ENCODE results near the gene WFS1.

Gene WFS1

GRCh38 chr4:6279582-6280289, 10.1 kb downstream of the WFS1 start:
- no peak overlapping the region for H3K4me3 ChIP-seq (ENCODE audit: low read length)
- TF ChIP-seq CTCF (conservative IDR thresholded peaks at IDR 0.05; ENCODE audit: low read depth, low read length) = no peak
- no peak for DNase-seq (ENCODE audit: low read depth)

- TF ChIP-seq CTCF (conservative IDR thresholded peaks at IDR 0.05; ENCODE audit: low read depth, low read length) = no peak
- no peak for DNase-seq (ENCODE audit: low read depth)
- H3K4me3 ChIP-seq (ENCODE audit: low read length) = no peak overlapping the region
These were observed 10.8 kb downstream of the WFS1 start for GRCh38 chr4:6280365-6280996.

GRCh38 chr4:6281436-6282313, 12.0 kb downstream of the WFS1 start:
- H3K4me3 ChIP-seq (ENCODE audit: low read length) = no peak overlapping the region
- no peak for DNase-seq (ENCODE audit: low read depth)
- no peak for TF ChIP-seq CTCF (conservative IDR thresholded peaks at IDR 0.05; ENCODE audit: low read depth, low read length)

GRCh38 chr4:6282314-6282771, 12.7 kb downstream of the WFS1 start:
- TF ChIP-seq CTCF (conservative IDR thresholded peaks at IDR 0.05; ENCODE audit: low read depth, low read length) = no peak
- no peak overlapping the region for H3K4me3 ChIP-seq (ENCODE audit: low read length)
- DNase-seq (ENCODE audit: low read depth) = no peak

- H3K4me3 ChIP-seq (ENCODE audit: low read length) = no peak overlapping the region
- no peak for DNase-seq (ENCODE audit: low read depth)
- TF ChIP-seq CTCF (conservative IDR thresholded peaks at IDR 0.05; ENCODE audit: low read depth, low read length) = no peak
These were observed 13.6 kb downstream of the WFS1 start for GRCh38 chr4:6283282-6283681.

GRCh38 chr4:6287017-6287788, 17.6 kb downstream of the WFS1 start:
- DNase-seq (ENCODE audit: low read depth) = no peak
- TF ChIP-seq CTCF (conservative IDR thresholded peaks at IDR 0.05; ENCODE audit: low read depth, low read length) = no peak

More at GRCh38 chr4:6287017-6287788, 17.6 kb downstream of the WFS1 start:
- H3K4me3 ChIP-seq (ENCODE audit: low read length) = no peak overlapping the region

All from retinal pigment epithelial cell (primary cell).